Tibial artery (tissue), 4 donors: ENCODE data around the gene LRFN2.

Experiments used
- DNase-seq, 2 donors: peaks; one replicate each; pipeline ENCODE4 v3.0.0-alpha.2; 2019
- H3K27ac ChIP-seq, 2 donors: fragments of 200-600 bp; sonication (generic) in 1 of 2; 1 replicate in 1 of 2; 2 replicates in 1 of 2; pipeline ENCODE4 v1.5.1; 2018 to 2019; ENCODE audit warnings: mild to moderate bottlenecking in 1 of 2
- H3K27me3 ChIP-seq, 2 donors: fragments of 200-600 bp; sonication (generic) in 1 of 2; one replicate each; pipeline versions ENCODE4 v1.5.1 to v1.6.0; 2016 to 2019
- H3K36me3 ChIP-seq, 3 donors: fragments of 200-600 bp; sonication (generic) in 2 of 3; one replicate each; pipeline ENCODE4 v1.5.1; 2016 to 2019; ENCODE audit warnings: mild to moderate bottlenecking in 2 of 3
- H3K4me1 ChIP-seq, 4 donors: fragments of 200-600 bp; sonication (generic) in 2 of 4; 1 replicate in 3 of 4; 2 replicates in 1 of 4; pipeline ENCODE4 v1.5.1; 2016 to 2019
- H3K4me3 ChIP-seq, 2 donors: fragments of 200-600 bp; sonication (generic) in 1 of 2; 1 replicate in 1 of 2; 2 replicates in 1 of 2; pipeline ENCODE4 v1.5.1; 2018 to 2019; ENCODE audit warnings: mild to moderate bottlenecking in 2 of 2
- H3K9me3 ChIP-seq, 3 donors: fragments of 200-600 bp; sonication (generic) in 1 of 3; one replicate each; pipeline ENCODE4 v1.5.1; 2016 to 2019
- intact Hi-C: fragments of 100-400 bp; cut with DNase I; formaldehyde crosslinking; loops from one replicate; pipeline ENCODE4 v1.15.0; 2023; ENCODE audit warnings: low total_unique reads
- TF ChIP-seq, protein P1 (sequence below), 2 experiments: fragments of 200-600 bp in 1 of 2; fragments of 450-650 bp in 1 of 2; IDR thresholded peaks; one replicate each; pipeline ENCODE4 v1.5.1; 2017 to 2019; ENCODE audit warnings: antibody characterized with exemption in 2 of 2, mild to moderate bottlenecking in 1 of 2, moderate library complexity in 1 of 2

LRFN2 gene

DNA sequence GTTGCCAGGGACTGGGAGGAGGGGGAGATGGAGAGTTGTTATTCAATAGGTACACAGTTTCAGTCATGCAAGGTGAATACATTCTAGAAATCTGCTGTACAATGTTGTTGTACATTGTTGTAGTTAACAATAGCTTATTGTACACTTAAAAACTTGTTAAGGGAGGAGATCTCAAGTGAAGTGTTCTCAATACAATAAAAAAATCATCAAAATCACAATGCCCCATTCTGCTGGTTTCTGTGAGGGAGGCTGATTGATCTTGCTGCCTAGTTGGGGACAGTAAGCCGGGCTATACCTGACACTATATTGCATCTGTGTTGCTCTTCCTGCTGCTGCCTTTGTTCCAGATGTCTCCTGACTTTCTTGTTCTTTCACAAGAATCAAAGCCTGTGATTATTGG lies 232.1 kb downstream of the LRFN2 start:
- Histone ChIP-seq H3K9me3 (no peaks in the 10 kb centered on the region), H3K27ac (no peak overlapping the region), H3K36me3 (no peaks in the 10 kb centered on the region), H3K4me1 (no peaks in the 10 kb centered on the region), H3K4me3 (no peak overlapping the region), H3K27me3 (peaks cover 0 to 11% of the 10 kb centered on the region in 2 donors)
- TF ChIP-seq, protein P1, sequence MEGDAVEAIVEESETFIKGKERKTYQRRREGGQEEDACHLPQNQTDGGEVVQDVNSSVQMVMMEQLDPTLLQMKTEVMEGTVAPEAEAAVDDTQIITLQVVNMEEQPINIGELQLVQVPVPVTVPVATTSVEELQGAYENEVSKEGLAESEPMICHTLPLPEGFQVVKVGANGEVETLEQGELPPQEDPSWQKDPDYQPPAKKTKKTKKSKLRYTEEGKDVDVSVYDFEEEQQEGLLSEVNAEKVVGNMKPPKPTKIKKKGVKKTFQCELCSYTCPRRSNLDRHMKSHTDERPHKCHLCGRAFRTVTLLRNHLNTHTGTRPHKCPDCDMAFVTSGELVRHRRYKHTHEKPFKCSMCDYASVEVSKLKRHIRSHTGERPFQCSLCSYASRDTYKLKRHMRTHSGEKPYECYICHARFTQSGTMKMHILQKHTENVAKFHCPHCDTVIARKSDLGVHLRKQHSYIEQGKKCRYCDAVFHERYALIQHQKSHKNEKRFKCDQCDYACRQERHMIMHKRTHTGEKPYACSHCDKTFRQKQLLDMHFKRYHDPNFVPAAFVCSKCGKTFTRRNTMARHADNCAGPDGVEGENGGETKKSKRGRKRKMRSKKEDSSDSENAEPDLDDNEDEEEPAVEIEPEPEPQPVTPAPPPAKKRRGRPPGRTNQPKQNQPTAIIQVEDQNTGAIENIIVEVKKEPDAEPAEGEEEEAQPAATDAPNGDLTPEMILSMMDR (IDR thresholded peaks at IDR 0.05) = no peak
- intact Hi-C loops = no loop called here
- DNase-seq = no peak

DNA sequence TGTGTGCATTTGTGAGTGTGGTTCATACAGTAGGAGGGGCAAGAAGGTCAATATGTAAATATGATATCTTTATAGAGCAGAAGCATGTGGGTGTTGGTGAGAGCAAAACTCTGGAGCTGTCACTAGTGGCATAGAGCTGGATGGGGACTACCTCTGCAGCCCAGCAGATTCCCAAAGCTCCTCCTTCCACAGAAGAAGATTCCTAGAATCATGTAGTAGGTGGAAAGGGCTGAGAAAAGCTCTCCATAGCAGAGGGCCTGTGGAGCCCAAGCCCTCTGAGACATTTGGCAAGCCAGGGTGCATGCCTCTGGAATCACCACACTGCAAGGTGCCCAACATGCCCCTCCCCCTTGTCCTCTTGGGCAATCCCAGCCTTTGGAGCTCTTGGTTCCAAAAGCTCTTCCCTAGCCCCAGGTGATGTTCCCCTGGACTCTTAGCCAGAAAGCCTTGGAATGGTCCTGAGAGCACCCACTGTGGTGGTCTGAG lies 233.2 kb downstream of the LRFN2 start:
- intact Hi-C loops = no loop called here

DNA sequence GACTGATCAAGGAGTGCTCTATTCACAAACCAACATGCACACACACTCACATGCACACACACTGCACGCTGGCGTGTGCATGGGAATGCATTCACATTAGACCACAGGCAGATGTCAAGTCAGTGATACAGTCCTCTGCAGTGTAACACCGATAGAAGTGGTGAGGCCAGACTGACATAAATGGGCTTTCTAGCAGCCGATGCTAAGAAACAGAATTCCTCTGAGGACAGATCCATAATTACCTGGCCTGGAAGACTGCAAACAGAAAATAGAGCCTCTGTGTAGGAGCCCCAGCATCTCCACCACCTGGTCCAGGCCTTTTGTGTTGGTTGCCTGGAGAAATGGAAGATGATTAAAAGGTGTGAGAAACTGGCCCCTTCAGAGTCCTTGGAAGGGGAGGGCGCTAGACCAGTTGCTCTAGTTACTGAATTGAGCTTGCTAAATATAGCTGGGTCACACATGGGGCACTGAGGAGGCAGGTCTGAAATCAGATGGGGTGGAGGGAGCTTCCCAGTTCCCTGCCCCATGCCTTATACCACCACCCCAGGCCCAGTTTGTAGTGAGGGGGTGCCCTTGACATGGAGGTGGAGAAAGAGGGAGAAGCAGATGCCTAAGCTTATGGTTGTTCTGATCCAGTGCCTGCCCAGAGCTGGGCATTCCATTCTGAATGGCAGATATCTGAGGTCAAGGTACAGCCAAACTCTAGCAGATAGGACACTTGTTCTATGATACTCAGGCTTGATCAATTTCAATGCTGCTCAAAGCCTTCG lies 233.8 kb downstream of the LRFN2 start:
- no peaks in the 10 kb centered on the region for H3K9me3 ChIP-seq
- H3K4me1 ChIP-seq = no peaks in the 10 kb centered on the region
- H3K4me3 ChIP-seq = no peak overlapping the region
- intact Hi-C loops = no loop called here
- no peak overlapping the region for H3K27ac ChIP-seq
- TF ChIP-seq, protein P1 (IDR thresholded peaks at IDR 0.05) = no peak
- no peak for DNase-seq
- H3K27me3 ChIP-seq = peaks cover 0 to 14% of the 10 kb centered on the region in 2 donors
- no peaks in the 10 kb centered on the region for H3K36me3 ChIP-seq

More for the DNA sequence above, 233.2 kb downstream of the LRFN2 start:
- TF ChIP-seq, protein P1 (IDR thresholded peaks at IDR 0.05) = no peak
- Histone ChIP-seq H3K9me3 (no peaks in the 10 kb centered on the region), H3K36me3 (no peaks in the 10 kb centered on the region), H3K27me3 (peaks cover 0 to 14% of the 10 kb centered on the region in 2 donors), H3K4me1 (no peaks in the 10 kb centered on the region), H3K27ac (no peak overlapping the region), H3K4me3 (no peak overlapping the region)
- DNase-seq = no peak

DNA sequence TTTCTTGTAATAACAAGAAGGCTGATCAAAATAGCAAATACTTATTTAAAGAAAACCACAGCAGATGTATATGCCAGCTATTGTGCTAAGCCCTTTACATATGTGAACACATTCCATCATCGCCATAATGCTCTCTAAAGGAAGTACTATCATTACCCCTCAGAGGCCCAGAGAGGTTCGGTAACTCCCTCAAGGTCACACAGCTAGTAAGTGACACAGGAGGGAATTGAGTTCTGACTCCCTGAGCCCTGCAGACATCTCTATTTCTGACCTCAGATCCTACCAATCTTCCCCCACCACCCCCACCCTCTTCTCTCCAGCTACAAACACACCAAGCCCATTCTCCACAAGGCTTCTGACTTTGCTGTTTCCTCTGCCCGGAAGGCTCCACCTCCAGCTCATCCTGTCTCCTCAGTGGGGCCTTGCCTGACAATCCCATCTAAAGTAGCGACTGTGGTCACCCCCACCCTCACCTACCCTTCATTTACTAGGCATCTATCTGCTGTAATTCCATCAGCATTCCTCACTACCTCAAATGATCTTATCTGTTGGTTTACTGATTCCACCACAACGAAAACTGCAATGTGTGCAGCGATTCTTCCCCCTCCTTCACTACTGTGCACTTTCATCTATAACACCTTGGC lies 234.5 kb downstream of the LRFN2 start:
- Histone ChIP-seq H3K27ac (no peak overlapping the region), H3K27me3 (peaks cover 0 to 19% of the 10 kb centered on the region in 2 donors), H3K4me1 (no peaks in the 10 kb centered on the region), H3K9me3 (no peaks in the 10 kb centered on the region), H3K4me3 (no peak overlapping the region), H3K36me3 (no peaks in the 10 kb centered on the region)
- DNase-seq = no peak
- TF ChIP-seq, protein P1 (IDR thresholded peaks at IDR 0.05) = no peak
- intact Hi-C loops = no loop called here

DNA sequence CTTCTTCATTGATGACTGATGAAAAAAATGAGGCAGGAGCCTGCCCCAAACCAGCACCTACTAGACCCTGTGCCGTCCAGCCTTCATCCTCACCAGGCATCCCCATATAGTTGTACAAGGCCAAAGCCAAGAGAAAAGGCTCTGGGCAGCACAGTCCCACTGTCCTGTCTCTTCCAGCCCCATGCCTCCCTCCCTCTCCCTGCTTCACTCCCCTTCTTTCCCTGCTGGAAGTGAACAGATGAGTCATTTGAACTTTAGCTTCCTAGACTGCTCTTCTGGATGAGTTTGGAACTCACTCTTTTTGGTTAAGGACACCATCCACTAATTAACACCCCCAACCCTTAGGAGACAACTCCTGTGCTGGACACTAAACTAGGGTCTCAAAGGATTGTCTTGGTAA lies 235.2 kb downstream of the LRFN2 start:
- Histone ChIP-seq H3K27ac (no peak overlapping the region), H3K27me3 (peaks cover 0 to 20% of the 10 kb centered on the region in 2 donors), H3K9me3 (no peaks in the 10 kb centered on the region), H3K4me1 (no peaks in the 10 kb centered on the region), H3K4me3 (no peak overlapping the region), H3K36me3 (no peaks in the 10 kb centered on the region)
- DNase-seq = no peak
- TF ChIP-seq, protein P1 (IDR thresholded peaks at IDR 0.05) = no peak
- intact Hi-C loops = no loop called here
